Measurements from ENCODE around the gene RPL29.

The RPL29 gene

DNA sequence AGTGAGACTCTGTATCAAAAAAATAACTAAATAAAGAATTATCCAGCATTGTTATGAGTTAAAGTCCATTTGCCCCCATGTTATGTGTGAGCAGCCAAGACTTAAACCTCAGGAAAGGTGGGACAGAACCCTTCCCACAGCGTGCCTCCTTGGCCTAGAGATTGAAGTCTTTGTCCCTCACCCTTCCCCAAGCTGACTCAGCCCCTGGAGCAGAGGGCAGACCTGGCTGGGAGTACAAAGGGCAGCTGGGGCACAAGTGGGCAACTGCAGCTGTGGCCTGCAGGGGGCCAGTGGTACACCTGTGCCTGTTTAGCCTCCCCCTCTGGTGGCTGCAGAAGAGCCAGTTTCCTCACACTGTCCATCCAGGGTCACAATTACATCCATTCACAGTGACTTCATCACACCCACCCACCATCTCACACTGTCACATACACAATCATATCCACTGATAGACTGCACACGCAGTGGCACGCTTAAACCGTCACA lies 13.3 kb downstream of the RPL29 start:
- peak; percentile 20 to 26 for DNase-seq

DNA sequence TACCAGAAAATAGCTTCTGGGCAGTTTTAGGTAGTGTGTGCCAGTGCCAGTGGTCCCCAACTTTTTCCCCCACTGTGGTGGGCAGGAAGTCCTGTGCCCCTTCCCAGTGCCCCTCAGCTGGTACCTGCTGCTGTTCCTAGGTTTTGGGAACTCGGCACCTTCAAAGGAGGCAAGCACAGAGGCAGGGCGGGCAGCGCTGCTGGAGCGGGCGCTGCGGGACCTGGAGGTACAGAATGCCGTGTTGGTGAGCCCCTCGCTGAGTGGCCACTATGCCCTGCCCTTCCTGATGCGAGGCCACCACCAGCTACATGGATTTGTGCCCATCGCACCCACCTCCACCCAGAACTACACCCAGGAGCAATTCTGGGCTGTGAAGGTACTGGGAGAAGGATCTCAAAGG lies 15.4 kb downstream of the RPL29 start:
- DNase-seq, result no peak

DNA sequence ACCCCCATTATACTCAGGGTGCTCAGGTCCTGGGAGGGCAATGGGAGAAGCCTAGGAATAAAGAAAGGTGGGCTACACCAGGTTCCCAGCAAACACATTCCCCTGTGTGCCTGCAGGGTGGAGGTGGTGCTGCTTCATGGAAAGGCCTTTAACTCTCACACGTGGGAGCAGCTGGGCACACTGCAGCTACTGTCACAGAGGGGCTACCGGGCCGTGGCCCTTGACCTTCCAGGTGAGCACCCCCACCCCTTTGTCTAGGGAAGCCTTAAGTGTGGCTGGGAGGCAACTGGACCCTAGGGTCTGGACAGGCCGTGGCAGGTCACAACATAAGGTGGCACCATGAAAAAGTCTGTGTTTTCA lies 17.6 kb downstream of the RPL29 start:
- no peak for DNase-seq

DNA sequence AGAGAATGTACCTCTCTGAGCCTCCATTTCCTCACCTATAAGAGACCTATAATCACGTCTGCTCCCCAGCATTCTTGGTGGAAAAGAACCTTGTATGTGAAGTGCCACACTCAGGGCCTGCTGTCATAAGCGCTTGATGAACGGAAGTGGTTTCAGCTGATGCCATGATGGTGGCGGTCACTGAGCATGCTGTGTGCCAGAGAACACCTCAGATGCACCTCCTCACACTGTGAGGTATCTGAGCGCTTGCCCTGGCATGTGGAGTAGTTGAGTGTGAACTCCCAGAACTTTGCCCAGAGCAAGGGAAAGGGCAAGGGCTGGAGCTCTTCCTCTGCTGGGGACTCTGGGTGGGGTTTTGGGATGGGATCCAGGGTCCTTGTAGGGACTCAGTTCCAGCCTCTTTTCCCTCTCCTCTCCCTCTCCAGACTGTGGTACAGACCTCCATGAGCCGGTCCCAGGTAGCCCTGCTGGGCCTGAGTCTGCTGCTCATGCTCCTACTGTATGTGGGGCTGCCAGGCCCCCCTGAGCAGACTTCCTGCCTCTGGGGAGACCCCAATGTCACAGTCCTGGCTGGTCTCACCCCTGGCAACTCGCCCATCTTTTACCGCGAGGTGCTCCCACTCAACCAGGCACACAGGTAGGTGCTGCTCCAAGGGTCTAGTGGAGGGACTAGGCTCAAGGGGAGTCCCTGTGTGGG lies 18.1 kb downstream of the RPL29 start:
- peak; percentile 23 to 49 for DNase-seq

DNA sequence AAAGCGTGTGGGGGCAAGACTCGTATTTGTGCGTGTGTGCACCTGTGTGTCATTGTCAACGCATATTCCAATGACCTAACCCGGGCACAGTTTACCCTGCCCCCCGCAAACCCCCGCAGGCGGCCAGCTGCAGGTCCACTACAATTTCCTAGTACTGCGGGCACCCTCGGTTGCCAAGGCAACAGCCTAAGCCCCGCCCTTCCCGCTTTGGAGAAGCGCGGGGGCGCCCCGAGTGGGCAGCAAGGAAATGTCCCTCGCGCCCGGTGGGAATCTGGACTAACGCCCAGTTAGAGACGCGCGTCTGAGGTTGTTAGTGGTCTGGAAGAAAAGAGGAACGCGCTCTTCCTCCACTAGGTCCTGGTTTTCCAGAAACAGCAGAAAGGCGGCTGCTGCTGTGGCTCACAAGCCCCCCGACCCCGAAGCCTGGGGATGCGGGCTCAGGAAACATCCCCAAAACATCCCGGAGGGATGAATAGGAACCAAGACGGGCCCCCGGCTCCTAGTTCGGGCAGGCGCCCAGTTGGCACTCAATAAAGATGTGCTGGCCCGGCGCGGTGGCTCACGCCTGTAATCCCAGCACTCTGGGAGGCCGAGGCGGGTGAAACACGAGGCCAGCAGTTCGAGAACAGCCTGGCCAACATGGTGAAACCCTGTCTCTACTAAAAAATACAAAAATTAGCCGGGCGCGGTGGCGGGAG lies 19.7 kb downstream of the RPL29 start:
- DNase-seq, result peak; percentile 41 to 44

DNA sequence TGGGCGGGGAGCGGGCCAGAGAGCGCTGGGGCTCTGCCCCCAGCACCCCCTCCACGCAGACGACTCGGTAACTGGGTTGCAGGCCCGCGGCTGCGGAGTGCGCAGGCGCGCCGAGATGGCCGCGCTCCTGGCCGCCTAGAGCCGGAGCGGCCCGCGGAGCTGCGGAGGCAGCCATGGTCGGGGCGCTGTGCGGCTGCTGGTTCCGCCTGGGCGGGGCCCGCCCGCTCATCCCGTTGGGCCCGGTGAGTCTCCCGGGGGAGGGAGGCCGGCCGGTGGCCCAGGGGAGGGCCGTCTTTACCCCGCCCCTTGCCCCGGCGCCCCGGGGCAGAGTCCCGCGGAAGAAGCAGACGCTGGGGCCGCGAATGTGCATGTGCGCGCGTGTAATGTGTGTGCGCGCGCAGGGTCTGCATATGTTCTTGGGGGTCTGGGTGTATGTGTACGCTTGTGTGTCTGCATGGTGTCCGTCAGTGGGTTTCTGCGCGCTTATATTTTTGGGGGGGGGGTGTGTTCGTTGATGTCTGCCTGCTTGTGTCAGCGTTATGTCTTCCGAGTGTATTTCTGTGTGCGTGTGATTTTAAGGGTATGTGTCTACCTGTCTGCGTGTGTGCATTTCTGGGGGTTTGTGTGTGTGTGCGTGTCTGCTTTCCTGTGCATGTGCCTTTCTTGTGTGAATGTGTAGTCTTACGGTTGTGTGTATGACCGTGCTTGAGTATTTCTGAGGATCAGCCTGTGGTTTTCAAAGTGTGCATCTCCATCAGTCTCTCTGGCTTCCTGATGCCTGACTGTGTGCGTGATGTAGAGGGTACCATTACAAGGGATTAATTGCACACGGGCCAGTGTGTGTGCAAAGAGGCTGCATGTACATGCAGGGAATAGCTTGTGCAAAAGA lies 20.5 kb downstream of the RPL29 start, which contains the start of gene ABHD14A:
Gene ABHD14A, plus strand, starts transcription at position 102 of the 889 bp plus-strand sequence. Its CDS starts 72 bp downstream, at position 174.
- peak; percentile 79 to 84 for DNase-seq

DNA sequence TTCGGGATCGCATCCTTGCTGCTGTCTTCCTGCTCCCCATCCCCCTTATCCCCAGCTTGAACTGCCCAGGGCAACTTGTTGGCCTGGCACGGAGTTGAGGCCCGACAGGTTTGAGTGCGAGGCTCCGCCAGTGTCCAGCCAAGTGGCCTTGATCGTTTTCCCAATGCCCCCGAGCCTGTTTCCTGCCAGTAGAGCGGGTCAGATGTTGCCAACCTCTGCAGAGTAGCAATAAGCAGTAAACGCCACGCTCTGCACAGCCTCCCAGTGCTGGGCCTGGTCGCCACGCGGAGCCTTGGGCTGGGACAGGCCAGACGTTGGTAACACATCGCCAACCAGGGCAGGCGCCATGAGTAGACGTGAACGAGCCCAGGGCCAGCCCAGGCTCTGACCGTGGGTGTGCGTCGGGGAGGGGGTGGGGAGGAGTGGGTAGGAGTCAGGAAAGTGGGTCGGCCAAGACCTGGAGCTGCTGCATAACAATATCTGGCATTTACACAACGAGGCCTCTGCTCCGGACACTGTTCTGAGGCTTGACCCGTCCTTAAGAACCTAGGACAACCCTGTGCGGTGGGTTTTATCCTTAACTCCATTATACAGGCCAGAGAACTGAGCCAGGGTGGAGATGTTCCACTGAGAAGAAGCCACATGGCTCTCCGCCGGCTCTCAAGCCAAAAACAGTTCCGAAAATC lies 21.3 kb downstream of the RPL29 start:
- no peak for DNase-seq

DNA sequence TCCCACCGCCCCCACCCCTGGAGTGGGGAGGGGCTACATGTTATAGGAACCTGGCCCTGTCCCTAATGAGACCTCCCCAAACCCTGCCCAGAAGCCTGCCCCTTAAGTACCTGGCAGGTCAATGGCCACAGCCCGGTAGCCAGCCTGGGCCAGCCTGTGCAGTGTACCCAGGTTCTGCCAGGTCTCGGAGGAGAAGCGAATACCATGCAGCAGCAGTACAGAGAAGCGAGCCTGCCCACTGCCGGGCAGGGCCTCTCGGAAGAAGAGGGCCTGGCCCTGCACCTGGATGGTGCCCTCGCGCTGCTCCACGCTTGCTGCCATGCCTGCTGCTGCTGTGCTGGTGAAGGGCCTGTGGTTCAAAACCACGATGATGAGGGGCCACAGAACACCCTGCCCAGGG lies 24.3 kb downstream of the RPL29 start:
- no peak for DNase-seq

DNA sequence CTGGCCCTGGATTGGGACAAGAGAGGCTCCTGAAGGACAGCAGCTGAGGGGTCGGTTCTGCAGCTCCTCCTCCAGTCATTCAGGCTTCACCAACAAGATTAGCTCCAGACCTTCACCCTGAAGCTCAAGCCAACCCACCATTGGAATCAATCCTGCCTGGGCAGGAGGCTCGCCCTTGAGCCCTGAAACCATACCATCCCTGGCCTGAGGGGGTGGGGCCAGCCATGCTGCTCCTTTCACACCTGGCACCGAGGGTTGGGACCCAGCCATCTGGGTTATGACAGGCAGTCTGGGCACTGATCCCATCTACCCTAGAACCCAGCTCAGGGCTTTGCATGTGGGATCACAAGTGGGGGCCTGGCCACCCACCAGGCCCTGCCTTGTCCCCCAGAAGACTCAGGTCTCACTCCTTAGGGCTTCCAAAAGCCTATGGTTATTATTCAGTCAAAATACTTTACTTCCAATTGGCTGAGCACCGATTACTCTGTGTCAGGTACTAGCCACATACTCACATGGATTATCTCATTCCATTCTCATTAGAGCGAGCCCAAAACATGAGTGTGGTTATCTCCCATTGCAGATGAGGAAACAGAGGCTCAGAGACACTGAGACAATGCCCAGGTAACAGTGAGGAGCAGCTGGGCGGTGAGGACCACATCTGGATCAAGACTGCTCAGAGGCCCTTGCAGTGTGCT lies 24.9 kb downstream of the RPL29 start:
- DNase-seq, result no peak

DNA sequence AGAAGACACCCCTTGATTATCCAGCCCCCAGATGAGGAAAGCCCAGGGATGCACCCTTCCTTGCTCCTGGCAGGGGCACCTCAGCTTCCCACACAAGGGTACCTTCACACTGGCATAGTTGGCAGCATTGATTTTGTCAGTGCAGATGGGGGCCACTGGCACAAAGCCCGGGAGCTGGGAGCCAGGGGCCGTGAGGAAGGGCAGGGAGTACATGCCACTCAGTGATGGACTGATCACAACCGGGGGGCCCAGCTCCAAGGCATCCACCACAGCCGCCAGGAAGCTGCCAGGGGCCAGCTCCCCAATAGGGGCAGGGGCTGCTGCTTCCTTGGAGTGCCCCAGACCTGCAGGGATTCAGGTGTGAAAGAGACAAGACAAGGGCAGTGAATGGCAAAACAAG lies 25.9 kb downstream of the RPL29 start:
- DNase-seq, result no peak

DNA sequence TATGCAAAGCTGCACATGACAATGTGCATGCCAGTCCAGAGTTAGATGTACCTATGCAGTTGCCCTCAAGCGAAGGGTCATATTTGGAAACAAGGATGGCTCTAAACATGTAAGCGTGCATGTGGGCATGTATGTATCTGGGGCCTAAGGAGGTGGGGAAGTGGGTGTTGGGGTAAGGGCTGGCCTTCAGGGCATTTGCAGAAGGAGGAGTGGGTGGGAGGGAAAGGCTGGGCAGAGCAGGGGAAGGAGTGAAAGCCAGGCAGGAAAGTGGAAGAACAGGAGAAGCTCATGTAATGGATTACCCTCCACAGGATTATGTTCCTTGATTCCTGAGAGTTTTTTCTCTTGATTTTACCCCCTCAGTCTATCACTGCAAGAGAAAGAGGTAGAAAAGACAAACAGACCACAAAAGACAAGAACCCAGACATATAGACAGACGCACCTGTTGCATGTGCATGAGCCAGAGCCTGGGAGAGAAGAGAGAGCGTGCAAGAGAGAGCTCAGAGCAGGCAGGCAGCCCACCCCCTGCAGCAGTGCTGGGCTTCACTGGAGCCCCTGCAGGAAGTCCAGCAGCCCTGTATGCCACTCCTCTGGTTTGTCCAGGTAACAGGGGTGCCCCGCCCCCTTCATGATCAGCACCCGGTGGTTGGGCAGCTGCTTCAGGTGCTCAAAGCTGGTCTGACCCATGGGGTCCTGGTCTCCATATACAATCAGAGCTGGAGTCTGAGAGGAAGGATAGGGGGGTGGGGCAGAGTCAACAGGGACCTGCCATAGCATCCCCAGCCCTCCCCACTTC lies 26.6 kb downstream of the RPL29 start:
- no peak for DNase-seq

DNA sequence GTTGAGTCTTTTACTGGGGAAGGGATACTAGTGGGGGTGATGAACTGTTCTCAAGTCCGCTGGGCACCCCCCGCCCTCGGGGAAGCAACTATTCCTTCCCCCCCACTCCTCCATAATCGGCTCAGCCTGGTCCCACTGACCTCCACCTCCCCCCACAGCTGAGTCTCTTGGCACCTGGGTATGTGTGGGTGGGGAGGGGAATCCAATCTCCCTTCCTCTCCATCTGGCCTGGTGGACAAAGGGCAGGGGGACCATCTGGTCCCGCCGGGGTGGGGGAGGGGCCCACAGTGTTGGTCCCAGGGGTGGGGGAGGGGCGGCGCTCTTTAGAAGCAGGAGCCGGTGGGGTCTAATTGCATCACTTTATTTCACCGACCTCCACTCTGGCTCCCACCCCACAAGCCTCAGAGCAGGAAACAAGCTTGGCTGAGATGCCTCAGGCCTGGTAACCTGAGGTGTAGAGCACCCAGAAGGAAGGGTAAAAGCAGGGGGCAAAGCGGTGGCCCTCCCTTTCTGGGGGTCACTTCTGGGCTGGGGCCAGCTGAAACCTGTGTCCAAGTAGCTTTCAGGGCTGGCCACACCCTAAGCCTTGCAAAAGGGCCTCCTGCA lies 27.4 kb downstream of the RPL29 start:
- DNase-seq, result no peak

DNA sequence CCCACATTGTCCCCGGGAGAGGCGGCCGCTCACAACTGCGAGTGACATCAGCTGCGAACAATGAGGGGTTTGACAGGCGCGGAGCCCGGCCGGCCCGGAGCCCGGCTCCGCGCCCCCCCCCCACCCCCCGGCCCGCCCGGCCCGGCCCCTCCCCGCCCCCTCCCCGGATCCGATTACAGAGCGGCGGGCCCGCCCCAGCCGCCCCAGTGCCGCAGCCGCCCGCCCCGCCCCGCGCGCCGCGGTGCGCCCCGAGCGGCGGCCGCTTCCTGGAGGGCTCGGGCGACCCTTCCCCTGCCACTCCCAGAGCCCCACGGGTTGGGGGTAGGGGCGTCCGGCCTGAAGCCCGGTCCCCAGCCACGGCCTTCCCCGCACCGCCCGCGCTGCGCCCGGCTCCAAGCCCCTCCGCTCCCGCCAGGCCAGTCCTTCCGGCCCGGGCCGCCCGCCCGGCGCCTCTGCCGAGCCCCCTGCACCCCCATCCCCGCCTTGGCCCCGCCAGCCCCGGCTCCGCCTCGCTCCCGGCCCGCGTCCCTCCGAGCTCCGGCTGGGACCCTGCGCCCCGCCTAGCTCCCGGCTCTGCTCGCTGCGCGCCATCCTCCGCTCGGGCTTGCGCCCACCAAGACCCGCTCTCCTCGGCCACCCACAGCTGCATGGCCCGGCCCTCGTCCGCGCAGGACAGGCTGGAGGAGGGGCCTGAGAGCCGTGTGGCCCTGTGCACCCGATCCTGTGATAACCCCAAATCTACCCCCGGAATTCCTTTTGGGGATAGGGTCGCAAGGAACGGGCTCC lies 28.1 kb downstream of the RPL29 start, which contains the start of gene PCBP4:
Gene PCBP4, minus strand, starts transcription at position 71 of the 786 bp plus-strand sequence. CDS start 6,214 bp downstream, outside the sequence.
- DNase-seq, result peak in 1 of 2 donors; percentile 46

DNA sequence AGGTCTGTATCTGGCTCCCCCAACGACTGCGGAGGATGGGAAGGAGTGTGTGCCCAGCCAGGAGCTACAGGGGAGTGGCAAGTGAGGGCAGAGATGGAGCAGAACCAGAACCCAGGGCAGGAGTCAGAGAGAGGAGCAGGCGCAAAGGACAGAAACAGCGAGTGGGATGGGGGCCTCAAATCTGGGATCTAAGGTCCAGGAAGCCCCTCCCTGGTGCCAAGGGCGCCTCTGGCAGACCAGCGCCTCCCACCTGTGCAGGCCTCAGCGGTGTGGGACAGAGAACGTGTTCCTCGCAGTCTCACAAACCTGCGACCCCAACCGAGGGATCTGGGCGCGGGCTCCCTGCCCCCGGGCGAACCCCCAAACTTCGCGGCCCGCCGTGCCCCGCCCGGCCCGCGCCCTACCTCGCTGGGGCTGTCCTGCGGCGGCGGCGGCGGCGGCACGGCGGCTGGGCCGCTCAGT lies 28.7 kb downstream of the RPL29 start:
- no peak for DNase-seq

DNA sequence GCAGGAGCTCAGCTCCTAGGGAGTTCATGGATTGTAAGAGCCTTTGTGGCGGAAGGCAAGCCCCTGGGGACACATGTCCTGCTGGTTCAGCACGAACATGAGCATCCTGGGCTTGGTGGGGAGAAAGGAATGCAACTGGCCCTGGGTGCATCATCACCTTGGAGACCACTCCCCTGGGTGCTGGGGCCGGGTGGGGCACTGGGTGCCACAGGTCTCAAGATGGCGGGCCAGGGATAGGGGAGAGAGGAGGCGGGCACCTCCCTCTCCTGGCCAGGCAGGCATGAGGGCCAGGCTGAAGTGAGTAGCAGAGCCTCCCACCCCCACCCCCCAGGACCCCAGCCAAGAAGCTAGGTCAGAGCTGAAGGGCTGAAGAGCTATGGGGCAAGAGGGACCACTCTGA lies 29.2 kb downstream of the RPL29 start:
- DNase-seq, result no peak

DNA sequence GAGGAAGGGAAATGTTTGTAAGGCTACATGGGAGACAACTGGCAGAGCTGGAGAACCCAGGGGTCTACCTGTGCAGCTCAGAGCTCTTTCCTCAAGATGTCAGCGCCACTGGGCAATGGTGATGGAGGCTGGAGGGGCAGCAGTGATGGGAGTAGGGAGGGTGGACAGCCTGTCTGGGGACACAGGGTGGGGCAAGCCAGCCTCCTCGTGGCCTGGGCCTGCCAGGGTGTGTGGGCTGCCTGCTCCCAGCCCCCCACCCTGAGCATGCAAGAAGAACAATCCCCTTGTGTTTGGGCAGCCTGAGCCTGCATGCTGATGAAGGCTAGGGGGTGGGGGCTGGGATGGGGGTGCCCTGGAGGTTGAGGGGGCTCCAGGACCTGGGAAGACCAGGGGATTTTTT lies 29.7 kb downstream of the RPL29 start:
- DNase-seq, result no peak

DNA sequence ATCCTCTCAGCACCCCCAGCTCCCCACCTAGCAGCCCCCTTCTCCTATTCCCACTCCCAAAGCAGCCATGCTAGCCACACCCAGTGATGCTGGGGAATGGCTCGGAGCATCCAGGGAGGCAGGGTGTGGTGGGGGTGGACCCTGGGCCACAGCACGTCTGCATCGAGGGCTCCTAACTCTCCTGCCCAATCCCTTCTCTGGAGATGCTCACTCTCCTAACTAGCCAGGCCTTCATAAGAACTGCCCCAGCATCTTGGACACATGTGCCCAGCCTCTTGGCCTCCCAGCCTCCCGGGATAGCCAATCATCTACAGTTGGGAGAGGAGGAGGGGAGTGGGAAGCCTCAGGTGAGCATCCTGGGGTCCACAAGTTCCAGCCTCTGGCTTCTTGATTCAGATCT lies 31.2 kb downstream of the RPL29 start:
- no peak for DNase-seq

DNA sequence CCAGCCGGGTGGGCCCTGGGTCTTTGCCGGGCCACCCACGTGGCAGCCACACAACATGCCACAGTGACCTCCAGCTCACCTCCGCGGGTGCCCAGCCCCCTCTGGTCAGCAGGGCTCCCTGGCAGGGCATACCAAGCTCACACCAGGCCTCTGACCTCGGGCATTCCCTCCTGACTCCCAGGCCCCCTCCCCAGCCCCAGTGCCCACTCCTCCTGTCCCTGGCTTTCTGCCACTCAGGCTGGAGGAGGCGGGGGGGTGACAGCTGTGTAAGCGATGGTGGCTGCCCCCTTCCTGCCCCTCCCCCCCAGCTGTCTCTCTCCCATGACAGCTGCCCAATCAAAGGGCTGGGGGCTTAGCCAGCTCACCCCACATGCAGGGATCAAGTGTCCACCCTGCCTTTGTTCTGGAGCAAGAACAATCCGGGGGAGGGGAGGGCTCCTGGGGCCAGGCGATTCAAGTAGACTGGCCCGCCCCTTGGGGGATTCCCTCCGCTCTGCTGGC lies 31.7 kb downstream of the RPL29 start:
- DNase-seq, result no peak

DNA sequence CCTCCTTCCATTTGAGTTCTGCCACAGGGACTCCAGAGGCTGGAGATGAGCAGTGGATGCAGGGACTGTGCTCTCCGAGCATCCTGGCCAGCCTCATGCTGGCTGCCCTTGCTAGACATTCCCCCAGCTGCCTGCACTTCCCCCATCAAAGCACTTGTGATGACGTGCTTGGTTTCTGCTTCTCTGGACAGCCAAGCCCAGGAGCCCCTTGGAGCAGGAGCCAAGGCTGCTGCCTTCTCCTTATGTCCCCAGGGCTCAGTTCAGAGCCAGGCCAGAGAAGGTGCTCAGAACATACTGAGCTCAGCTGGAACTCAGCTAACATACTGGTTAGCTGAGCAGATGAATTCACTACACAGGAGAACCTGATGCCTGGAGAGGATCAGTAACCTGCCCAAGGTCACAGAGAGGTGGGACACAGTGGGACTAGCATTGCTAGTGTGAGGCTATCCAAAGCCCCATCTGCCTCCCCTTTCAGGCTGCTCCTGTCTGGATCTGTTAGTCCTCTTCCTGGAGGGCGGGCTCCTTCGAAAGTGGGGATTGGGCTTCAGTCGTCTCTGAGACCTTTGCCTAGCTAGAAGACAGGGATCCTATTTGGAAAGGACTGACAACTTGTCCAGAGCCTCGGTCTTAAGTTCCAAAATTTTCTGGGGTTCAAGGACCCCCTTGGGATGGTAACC lies 32.7 kb downstream of the RPL29 start:
- no peak for DNase-seq

All from CD4-positive, alpha-beta T cell treated with Interleukin-4 for 1 hour (primary cell).